Measurements from ENCODE around the gene MPL.

MPL gene

DNA sequence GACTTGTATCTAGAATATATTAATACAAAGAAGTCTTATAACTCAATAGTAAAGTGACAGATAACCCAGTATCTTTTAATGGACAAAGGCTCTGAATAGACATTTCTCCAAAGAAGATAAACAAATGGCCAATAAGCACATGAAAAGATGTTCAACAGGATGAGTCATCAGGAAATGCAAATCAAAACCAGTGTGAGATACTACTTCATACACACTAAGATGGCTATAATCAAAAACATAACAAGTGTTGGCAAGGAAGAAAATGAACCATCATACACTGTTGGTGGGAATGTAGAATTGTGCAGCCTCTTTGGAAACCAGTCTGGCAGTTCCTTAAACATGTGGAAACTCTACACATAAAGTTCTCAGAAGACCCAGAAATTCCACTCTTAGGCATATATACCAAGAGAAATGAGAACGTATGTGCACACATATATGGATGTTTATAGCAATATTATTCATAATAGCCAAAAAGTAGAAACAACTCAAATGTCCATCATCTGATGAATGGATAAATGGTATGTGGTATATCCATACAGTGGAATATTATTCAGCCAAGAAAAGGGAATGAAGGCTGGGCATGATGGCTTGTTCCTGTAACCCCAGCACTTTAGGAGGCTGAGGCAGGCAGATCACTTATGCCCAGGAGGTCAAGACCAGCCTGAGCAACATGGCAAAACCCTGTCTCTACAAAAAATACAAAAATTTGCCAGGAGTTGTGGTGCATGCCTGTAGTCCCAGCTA is 9.9 kb upstream of the MPL start:
- DNase-seq, result no peak

DNA sequence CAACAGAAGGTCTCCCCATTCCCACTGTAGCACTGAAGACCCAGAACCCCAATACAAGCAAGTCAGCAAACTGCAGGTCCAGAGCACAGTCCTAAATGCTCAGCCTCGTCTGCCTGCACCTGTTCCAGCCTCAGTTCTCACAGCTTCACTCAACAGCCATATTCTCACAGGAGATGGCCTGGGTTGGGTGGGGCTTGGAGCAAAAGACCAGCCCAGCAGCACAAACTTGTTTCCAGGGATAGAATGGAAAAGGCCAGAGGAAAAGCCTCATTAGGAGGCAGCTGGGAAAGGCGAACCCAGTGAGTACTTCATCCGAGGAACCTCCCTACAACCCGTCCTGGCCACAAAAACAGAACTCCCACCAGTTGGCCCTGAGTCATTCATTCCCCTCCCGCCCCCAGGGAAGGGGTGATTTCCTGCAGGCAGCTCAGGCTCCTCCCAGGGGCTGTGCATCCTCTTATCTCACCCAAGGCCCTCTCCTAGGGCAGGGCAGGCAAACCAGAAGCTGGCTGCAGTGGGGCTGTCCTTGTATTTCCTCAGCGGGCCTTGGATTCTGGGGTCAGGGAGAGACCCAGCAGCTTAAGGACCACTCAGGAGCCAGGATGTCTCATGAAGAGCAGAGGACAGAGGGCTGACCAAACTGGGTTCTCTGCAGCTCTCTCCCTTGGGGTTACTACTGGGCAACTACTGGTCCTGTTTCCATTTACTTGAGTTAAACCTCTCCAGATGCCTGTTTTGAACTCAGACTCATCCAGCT is 7.4 kb upstream of the MPL start:
- DNase-seq, result no peak

- DNase-seq, result no peak
These were observed 5.9 kb upstream of the MPL start for GRCh38 chr1:43331688-43332087.

- no peak for DNase-seq
These were observed 3.0 kb upstream of the MPL start for GRCh38 chr1:43334453-43335205.

- no peak for DNase-seq
These were observed 383 bp downstream of the MPL start for GRCh38 chr1:43338001-43338400.

GRCh38 chr1:43339584-43340232 is 2.1 kb downstream of the MPL start:
- no peak for DNase-seq

DNA sequence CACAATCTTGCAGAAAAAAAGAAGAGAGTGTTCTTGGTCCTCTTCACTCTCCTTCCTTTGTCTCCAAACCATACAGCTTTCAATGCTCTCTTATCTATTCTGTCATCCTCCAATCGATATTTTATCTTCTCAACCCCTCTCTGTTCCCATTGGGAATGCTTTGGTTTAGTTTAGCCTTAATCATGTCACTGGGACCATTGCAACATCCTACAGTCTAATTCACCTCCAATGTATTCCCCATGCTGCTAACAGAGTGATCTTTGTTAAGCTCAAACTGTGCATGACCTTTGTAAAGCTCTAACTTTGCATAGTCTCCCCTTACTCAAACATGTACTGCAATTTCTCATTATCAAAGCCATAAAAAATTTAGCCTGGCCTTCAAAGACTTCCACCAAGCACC is 2.9 kb downstream of the MPL start:
- DNase-seq, result no peak

DNA sequence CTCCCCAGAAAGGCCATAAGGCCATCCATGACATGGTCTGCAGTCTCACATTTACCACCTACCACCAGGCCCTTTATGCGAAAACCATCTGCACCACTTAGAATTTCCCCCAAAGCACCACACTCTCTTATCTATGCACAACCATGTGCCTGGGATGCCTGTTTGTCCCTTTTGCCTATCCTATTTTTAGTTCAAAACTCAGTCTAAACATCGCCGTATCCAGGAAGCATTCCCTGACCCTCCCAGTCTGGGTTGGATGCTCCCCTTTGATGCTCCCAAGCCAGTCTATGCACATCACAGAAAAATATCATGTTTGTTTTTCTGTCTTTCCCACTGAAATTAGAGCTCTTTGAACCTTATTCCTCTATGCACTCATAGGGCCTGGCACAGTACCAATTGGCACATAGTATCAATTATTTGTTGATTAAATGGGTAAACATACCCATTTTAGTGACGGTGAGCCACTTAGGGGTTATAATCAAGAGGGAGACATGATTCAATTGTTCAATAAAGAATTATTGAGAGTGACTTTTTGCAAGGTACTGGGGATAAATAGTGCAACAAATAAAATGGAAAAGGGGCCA is 6.7 kb downstream of the MPL start:
- DNase-seq, result no peak

- DNase-seq, result no peak
These were observed 7.5 kb downstream of the MPL start for GRCh38 chr1:43345120-43345519.

- DNase-seq, result no peak
These were observed 9.0 kb downstream of the MPL start for GRCh38 chr1:43346636-43347035.

DNA sequence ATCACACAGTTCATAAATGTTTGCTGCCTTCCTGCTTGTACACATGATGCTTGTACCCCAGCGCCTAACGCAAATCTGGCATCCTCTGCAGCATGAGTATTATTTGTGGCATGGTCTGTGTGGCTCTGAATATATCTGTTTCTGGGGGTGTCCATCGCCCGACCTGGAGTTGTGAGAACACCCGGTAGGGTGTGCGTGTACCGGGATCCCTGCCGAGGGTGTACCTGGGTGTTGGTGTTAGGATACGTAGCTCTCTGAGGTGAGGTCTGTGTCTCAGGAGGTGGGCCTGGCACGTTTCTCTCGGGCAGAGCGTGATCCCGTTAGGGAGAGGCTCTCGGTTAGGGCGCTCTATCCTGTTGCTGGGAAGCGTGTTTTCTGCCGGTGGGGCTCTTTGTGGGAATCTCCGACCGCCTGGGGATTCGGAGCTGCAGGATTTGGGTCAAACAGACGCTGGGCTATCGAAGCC is 10.8 kb downstream of the MPL start:
- DNase-seq, result no peak

GRCh38 chr1:43348809-43349593 is 11.4 kb downstream of the MPL start:
- peak; percentile 78 for DNase-seq

GRCh38 chr1:43349594-43350306 is 12.1 kb downstream of the MPL start:
- no peak for DNase-seq

DNA sequence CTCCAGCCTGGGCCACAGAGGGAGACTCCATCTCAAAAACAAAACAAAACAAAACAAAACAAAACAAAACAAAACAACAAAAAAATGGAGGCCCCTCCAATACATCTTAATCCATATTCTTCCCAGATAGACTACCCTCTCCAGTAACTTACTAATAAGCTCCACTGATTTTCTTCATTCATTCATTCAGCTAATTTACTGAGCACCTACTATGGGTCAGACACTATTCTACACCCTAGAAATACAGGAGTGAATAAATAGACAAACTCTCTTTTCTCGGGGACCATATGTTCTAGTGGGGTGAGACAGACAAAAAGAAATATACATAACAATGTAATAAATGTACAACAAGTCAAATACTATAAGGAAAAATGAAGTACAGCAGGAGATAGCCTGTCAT is 13.4 kb downstream of the MPL start:
- no peak for DNase-seq

DNA sequence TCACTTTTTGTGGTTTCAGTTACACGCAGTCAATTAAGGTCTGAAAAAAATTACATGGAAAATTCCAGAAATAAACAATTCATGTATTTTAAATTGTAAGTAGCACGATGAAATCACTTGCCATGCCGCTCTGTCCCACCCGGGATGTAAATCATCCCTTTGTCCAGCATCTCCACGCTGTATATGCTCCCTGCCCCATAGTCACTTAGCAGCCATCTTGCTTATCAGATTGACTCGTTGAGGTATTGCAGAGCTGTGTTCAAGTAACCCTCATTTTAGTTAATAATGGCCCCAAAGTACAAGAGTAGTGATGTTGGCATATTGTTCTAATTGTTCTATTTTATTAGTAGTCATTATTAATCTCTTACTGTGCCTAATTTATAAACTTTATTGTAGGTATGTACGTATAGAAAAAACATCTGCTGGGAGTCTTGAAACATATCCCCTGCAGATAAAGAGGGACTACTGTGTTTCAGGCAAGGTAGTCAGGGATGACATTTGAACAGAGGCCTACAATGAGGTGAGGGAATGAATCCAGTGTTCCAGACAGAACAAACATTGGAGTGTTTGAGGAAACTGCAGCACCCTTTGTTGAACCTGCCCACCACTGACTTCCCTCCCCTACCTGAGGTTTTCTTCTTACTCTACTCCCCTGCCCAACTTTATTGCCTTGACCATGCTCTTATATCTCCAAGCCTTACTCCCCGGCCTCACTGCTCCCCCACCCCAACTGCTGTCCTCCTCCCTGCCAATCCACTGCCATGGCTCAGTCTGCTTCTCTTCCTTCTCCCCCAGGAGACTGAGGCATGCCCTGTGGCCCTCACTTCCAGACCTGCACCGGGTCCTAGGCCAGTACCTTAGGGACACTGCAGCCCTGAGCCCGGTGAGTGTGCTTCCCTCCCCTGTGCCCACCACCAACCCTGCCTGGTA is 14.1 kb downstream of the MPL start:
- DNase-seq, result no peak

- DNase-seq, result no peak
These were observed 14.7 kb downstream of the MPL start for GRCh38 chr1:43352351-43352705.

- DNase-seq, result no peak
These were observed 15.3 kb downstream of the MPL start for GRCh38 chr1:43352881-43353280.

- no peak for DNase-seq
These were observed 16.9 kb downstream of the MPL start for GRCh38 chr1:43354471-43354870.

GRCh38 chr1:43354936-43355335 is 17.3 kb downstream of the MPL start:
- DNase-seq, result no peak

- DNase-seq, result no peak
These were observed 19.6 kb downstream of the MPL start for GRCh38 chr1:43357251-43357650.
